GM12892 (cell line): ENCODE measurements around the gene ZSWIM6.

ENCODE experiments used
- POLR2A ChIP-seq: IDR thresholded peaks from 2 replicates; pipeline ENCODE4 v1.6.1; 2011; ENCODE audit warnings: low read depth, low read length, control low read depth
- POLR2AphosphoS5 ChIP-seq: IDR thresholded peaks from 2 replicates; pipeline ENCODE4 v1.6.1; 2011; ENCODE audit warnings: low read depth, low read length, control low read depth

DNA sequence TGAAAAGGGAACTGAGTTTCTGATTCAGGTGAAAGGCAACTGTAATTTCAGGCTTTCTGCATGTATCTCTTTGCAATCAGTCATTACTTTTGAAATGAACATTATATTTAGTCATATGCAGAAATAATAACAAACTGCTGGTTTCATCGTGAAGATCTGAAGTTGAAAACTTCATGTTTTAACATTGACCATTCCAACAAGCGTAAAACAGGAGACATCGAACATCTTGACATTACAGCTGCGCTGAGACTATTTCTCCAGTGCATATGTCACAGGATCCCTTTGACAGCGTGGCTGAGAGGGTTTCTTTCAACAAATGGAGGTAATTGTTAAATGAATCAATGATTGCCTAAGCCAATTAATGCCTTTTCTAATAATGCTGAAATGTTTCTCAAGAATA lies 38.2 kb upstream of the ZSWIM6 start:
- TF ChIP-seq POLR2AphosphoS5, result no peak
- TF ChIP-seq POLR2A, result no peak
